SU-DHL-6 (cell line): Measurements from ENCODE around the gene HBA1.

ENCODE experiments used
- EZH2phosphoT487 ChIP-seq: fragments of 200-600 bp; sonication (generic), shearing (Covaris generic); conservative IDR thresholded peaks from 2 replicates; pipeline ENCODE4 v1.6.1; 2018; ENCODE audit warnings: mild to moderate bottlenecking, antibody characterized with exemption, low read length, moderate library complexity, mixed read lengths
- TF ChIP-seq, protein P1 (sequence below): fragments of 200-600 bp; sonication (generic); IDR thresholded peaks from one replicate; pipeline ENCODE4 v1.5.1; 2017; ENCODE audit warnings: antibody characterized with exemption, mild to moderate bottlenecking, low read length, moderate library complexity; ENCODE audit not compliant: insufficient read depth, poor library complexity, severe bottlenecking

GRCh38 chr16:142405-142967 lies 34.0 kb upstream of the HBA1 start:
- TF ChIP-seq, protein P1, sequence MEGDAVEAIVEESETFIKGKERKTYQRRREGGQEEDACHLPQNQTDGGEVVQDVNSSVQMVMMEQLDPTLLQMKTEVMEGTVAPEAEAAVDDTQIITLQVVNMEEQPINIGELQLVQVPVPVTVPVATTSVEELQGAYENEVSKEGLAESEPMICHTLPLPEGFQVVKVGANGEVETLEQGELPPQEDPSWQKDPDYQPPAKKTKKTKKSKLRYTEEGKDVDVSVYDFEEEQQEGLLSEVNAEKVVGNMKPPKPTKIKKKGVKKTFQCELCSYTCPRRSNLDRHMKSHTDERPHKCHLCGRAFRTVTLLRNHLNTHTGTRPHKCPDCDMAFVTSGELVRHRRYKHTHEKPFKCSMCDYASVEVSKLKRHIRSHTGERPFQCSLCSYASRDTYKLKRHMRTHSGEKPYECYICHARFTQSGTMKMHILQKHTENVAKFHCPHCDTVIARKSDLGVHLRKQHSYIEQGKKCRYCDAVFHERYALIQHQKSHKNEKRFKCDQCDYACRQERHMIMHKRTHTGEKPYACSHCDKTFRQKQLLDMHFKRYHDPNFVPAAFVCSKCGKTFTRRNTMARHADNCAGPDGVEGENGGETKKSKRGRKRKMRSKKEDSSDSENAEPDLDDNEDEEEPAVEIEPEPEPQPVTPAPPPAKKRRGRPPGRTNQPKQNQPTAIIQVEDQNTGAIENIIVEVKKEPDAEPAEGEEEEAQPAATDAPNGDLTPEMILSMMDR, result no peak
- TF ChIP-seq EZH2phosphoT487, result no peak
